ENCODE data around the gene SCFD2.
"Not testable (repeated sequence)": the region's sequence is repeated elsewhere in the genome, so short reads cannot be mapped to it uniquely, and the experiment has no call there.

Gene SCFD2

DNA sequence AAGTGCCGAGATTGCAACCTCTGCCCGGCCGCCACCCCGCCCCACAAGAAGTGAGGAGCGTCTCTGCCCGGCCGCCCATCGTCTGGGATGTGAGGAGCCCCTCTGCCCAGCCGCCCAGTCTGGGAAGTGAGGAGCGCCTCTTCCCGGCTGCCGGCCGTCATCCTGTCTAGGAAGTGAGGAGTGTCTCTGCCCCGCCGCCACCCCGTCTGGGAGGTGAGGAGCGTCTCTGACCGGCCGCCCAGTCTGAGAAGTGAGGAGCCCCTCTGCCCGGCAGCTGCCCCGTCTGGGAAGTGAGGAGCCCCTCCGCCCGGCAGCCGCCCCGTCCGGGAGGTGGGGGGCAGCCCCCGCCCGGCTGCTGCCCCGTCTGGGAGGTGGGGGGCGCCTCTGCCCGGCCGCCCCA, 226.6 kb downstream of the SCFD2 start:
- not testable (repeated sequence) for DNase-seq (ENCODE audit: low spot score)

DNA sequence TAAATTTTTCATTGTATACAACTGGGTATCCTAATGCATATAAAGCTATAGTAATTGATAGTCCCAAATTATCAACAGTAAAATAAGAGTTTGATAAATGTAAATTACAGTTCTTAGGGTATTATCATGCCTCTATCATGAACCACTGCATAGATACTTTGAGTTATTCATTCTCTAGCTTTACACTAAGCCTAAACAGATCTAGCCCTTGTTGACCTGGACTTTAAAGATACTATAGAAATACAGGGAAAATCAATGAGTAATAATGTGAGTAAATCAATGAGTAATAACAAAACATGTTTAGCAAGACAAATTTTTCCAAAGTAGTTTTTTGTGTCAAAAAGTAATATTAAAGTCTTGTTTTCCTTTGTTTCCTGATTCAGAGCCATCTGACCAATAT, 228.4 kb downstream of the SCFD2 start:
- DNase-seq (ENCODE audit: low spot score), result no peak

DNA sequence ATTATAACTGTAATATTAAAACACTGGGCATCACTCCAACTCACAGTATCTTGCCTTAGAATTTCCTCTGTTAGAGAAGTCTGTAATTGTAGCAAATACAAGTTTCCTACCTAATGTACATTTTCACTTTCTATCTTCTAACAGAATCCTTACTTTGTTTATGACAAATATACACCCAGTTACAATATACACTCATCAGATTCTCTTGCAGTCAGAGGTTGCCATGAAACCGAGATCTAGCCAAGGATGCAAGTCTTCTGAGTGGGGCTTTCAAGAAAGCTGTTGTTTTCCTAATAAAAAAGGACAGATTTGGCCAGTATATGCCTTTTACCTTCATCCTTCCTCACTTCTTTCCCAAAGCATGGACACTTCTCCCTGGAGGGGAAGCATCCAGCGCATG, 228.9 kb downstream of the SCFD2 start:
- no peak for DNase-seq (ENCODE audit: low spot score)

GRCh38 chr4:53132132-53132891, 233.5 kb downstream of the SCFD2 start:
- DNase-seq (ENCODE audit: low spot score), result no peak

GRCh38 chr4:53131562-53131925, 234.3 kb downstream of the SCFD2 start:
- no peak for DNase-seq (ENCODE audit: low spot score)

GRCh38 chr4:53130896-53131561, 234.8 kb downstream of the SCFD2 start:
- DNase-seq (ENCODE audit: low spot score), result no peak

DNA sequence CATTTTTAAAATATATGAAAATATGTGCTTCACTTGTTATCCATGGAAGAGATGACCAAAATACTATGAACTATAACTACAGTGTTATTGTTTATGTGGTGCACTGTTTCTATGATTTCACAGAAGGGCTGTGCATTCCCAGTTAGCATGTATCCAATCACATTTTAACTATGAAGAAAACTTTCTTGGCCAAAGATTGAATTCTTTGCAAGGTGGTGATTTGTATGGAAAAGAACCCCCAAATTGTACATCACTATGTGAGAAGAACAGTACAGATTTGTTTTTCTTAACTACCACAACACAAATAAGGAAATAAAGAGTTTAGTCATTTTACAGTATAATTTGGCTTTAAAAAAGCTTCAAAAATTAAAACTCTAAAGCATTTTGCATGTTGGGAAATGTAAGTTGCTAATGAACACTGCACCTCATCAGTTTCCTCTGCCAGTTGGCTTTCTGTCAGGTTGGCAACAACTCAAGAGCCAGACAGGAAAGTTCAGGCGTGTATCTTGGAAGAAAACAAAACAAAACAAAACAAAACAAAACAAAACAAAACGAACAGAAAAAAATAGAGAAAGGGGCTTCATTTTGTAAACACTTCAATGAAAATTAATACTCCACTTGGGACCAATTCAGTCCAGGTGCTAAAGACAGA, 237.0 kb downstream of the SCFD2 start:
- no peak for DNase-seq (ENCODE audit: low spot score)

GRCh38 chr4:53128231-53128630, 237.6 kb downstream of the SCFD2 start:
- no peak for DNase-seq (ENCODE audit: low spot score)

- DNase-seq (ENCODE audit: low spot score), result no peak
These were observed 238.5 kb downstream of the SCFD2 start for GRCh38 chr4:53127365-53127764.

- no peak for DNase-seq (ENCODE audit: low spot score)
These were observed 239.8 kb downstream of the SCFD2 start for GRCh38 chr4:53126099-53126498.

DNA sequence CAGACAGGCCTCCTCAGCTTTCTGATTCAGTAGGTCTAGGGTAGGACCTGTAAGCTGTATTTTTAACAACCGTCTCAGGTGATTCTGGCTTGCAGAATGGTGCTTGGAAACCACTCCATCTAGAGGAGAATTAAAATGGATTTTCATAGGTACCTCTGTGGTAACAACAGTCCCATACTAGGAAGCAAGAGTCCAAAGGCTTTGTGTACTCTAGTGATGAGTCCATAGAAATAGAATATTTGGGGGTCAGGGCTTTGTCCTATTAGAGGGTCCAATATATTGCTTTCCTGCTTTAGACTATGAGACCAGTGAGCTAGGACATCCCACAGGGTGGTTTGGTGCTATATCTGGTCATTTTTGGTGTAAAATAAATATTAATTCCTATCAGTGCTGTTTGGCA, 242.0 kb downstream of the SCFD2 start:
- no peak for DNase-seq (ENCODE audit: low spot score)

- no peak for DNase-seq (ENCODE audit: low spot score)
These were observed 242.7 kb downstream of the SCFD2 start for GRCh38 chr4:53123171-53123570.

GRCh38 chr4:53122280-53123116, 243.4 kb downstream of the SCFD2 start:
- DNase-seq (ENCODE audit: low spot score), result no peak

GRCh38 chr4:53121264-53121865, 244.5 kb downstream of the SCFD2 start:
- DNase-seq (ENCODE audit: low spot score), result no peak

DNA sequence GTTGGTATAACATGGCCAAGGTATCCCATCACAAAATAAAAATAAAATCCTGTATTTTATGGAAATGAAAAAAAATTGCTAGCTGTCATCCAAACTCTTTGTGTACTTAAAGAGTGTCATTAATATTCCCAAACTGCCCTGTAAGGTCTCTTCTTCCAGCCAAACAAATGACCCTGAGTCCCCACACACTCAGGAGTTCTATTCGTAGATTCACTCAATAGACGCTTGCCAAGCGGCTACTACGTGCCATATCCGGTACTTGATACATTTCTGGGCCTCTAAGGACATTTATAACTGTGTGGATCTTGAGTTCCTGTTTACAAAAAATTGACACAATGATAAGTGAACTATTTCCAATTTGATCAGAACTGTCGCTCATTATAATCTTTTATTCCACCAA, 245.1 kb downstream of the SCFD2 start:
- no peak for DNase-seq (ENCODE audit: low spot score)

- no peak for DNase-seq (ENCODE audit: low spot score)
These were observed 246.2 kb downstream of the SCFD2 start for GRCh38 chr4:53119680-53120079.

GRCh38 chr4:53118676-53119075, 247.2 kb downstream of the SCFD2 start:
- no peak for DNase-seq (ENCODE audit: low spot score)

- DNase-seq (ENCODE audit: low spot score), result no peak
These were observed 248.9 kb downstream of the SCFD2 start for GRCh38 chr4:53116954-53117353.

DNA sequence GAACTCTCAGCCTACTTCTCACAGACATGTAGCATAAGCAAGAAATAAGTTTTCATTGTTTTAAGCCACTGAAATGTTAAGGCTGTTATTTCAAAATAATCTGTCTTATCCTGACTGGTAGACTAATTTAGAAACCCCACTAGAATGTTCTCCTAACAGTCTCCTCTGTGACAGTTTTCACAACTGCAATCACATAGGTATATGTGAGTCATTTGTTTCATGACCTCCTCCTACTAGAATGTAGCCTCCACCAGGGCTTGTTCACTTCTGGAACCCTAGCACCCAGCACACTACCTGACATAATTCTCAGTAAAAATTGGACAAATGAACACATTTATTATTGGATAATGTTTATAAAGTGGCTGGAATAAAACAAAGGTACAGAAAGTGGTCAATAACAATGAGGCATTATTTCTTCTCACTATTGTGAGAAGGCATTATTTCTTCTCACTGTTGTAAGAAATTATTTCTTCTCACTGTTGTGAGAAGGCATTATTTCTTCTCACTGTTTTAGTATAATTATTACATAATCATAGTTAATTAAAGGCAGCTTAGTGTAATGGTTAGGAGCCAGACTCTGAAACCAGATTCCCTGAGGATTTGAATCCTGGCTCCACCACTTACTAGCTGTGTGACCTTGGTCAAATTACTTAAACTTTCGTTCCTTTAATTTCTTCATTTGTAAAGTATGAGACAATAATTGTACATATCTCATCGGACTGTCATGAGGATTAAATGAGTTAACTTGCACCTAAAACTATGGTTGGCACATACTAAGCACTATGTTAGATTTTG, 252.2 kb downstream of the SCFD2 start:
- DNase-seq (ENCODE audit: low spot score), result no peak

DNA sequence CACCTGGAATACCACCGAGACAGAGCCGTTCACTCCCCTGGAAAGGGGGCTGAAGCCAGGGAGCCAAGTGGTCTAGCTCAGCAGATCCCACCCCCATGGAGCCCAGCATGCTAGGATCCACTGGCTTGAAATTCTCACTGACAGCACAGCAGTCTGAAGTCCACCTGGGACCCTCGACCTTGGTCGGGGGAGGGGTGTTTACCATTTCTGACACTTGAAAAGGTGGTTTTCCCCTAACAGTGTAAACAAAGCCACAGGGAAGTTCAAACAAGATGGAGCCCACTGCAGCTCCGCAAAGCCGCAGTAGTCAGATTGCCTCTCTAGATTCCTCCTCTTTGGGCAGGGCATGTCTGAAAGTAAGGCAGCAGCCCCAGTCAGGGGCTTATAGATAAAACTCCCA, 260.5 kb downstream of the SCFD2 start:
- no peak for DNase-seq (ENCODE audit: low spot score)

- no peak for DNase-seq (ENCODE audit: low spot score)
These were observed 262.4 kb downstream of the SCFD2 start for GRCh38 chr4:53103481-53103880.

Measured in CD4-positive, alpha-beta T cell treated with Interleukin-15 for 4 hours (primary cell).